Stimulated activated CD8-positive, alpha-beta memory T cell treated with anti-CD3 and anti-CD28 coated beads, Interleukin-4, amount 100 ng/mL, for 4 hours (primary cell): Measurements from ENCODE around the gene PIGK.
"Not testable (repeated sequence)": the region's sequence is repeated elsewhere in the genome, so short reads cannot be mapped to it uniquely, and the experiment has no call there.

ENCODE experiments used
- DNase-seq, 2 donors: peaks; one replicate each; pipeline ENCODE4 v3.0.0-alpha.2; 2020; ENCODE audit warnings: low read depth in 2 of 2, low spot score in 1 of 2

Gene PIGK

DNA sequence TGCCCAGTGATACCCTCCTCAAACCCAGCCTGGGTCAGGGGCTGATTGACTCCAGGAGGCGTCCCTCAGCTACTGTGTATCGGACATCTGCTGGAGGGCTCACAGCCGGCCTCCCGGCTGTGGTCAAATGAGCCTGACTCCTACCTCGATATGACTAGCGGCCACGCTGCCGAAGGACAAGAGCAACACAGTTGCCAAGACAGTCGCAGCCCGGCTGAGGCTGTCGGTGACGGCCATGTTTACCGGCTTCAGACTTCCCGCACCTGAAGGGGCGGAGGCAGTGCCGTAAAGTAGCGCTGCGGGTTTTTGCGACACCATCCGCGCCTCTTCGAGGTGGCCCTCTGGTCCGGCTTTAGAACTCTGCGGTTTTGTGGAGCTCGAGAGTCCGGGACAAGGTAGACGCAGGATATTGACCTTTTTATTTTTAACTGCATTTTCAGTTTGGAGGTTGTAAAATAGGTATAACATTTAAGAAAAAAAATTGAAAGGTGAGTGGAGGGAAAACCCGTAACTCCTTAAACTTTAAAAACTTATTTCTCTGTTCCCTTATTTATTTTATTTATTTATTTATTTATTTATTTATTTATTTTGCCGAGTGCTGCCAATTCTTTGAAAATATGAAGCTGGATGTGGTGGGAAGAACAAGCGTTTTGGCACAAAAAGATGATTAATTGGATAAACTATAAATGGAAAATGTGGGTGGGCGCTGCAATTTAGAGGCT lies at the start of gene PIGK:
TSS of gene PIGK (minus strand) at position 265 of the 722 bp plus-strand sequence. CDS start at position 237, 28 bp downstream.
- peak; percentile 74 to 76 for DNase-seq

DNA sequence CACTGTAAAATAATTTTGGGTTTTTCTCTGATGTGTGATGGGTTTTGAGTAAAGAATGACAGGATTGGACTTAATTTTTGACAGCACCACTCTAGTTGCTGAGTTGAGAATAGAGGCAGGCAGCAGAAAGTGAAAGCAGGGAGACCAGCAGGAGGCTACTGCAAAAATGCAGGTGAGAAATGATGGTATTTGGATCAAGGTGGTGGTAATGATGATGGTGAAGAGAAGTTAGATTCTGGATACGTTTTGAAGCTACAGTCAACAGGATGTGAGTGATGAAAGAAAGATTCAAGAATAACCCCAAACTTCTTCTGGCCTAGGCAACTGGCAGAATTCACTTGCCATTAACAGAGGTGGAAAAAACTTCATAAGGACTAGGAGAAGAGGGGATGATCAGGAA lies 47.8 kb upstream of the PIGK start:
- no peak for DNase-seq

DNA sequence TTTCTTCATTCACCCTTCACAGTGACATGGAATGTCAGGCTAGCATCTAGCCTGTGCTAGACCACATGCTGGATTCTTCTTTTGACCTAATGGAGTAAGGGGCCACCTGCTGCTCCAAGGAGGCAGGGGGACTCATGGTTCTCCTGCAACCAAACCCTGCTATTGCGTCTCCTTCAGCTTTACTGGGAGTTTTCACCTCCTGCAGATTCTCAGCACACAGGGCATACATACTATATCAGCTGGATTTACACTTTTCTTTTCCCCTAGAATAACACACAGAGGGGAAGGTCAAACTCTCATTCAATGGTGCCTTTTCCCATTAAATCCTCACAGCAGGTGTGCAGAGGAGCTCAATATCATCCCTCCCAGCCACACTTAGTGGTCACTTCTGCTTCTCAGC lies 46.0 kb upstream of the PIGK start:
- DNase-seq: no peak

DNA sequence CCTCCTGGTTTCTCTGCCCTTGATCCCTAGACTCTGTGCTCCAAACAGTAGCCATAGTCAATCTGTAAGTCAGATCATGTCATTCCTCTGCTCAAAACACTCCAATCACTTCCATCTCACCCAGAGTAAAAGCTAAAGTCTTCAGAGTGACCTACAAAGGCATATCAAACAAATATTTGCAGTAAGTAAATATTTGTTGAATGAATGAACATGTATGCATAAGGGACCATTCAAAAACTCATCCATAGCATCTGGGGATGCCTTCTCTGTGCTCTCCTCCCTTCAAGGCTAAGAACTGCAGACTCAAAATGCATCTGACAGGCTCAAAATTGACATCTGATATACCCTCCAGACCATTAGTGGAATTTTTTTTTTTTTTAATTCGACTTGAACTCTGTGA lies 44.5 kb upstream of the PIGK start:
- DNase-seq: no peak

DNA sequence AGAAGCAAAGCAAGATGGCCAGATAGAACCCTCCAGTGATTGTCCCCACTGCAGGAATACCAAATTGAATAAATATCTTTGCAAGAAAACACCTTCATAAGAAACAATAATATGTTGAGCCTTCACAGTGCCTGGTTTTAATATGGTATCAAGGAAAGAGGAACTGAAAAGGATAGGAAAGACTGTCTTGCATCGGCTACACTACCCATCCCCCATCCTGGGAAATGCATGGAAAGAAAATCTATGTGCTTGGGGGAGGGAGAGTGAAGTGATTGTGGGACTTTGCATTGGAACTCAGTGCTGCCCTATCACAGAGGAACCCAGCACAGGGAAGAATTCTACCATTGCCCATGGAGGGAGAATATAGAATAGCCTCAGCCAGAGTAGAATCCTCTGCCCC lies 34.0 kb upstream of the PIGK start:
- DNase-seq: no peak

DNA sequence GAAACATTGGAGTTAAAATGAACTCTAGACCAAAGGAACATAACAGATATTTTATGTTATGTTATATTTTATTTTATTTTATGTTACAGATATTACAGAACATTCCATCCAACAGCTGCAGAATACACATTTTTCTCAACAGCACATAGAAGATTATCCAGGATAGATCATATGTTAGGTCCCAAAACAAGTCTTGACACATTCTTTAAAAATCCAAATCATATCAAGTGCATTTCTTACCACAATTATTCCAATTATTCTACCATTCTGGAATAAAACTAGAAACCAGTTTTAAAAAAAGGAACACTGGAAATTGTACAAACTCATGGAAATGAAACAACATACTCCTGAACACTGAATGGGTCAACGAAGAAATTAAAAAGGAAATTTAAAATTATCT lies 30.9 kb upstream of the PIGK start:
- DNase-seq: no peak

DNA sequence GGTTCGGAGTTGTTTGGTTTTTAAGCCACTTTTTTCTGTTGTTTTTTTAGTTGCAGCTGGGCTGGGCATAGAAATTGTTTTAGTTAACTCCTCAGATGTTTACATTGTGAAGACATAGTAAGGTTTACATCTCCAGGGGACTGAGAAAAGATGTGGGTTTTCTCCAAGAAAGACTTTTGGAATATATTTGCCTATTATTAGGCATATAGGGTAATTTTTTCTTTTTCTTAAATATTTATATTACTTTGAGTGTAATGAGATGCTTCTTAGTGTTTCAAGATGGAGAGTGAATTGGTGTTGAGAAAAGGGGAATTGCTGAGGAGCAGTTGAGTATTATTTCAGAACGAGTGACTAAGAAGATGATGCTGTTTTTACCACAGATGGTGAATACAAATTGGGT lies 26.6 kb upstream of the PIGK start:
- no peak for DNase-seq

DNA sequence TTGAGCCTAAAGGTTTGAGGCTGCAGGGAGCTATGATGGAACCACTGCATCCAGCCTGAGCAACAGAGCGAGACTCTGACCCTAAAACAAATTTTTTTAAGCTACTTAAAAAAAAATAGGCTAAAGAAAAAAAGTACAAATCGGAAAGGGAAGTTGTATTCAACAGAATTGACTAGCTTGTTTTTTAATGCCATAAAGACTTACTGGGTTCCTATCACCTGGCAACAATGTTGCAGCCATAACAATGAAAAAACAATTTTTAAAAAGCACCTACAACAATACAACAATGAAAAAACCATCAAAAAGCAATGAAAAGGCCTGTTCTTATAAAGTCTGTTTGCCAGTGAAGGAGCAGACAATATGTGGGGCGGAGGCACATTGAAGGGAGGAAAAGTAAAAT lies 20.1 kb upstream of the PIGK start:
- DNase-seq: no peak

DNA sequence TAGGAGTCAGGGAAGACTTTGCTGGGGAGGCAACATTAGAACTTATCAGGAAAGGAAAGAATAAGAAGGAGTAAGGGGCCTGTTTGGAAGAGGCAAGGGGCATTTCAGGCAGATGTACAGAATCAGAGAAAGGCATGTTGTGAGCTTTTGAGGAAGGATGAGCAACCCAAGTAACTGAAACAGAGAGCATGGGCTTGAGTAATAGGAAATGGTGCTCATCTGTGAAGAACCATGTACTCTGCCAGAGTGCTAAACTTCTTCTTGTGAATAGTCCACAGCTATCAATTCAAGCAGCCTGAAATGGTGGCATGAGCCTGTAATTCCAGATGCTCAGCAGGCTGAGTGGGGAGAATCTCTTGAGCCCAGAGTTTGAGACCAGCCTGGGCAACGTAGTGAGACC lies 19.2 kb upstream of the PIGK start:
- DNase-seq: no peak

DNA sequence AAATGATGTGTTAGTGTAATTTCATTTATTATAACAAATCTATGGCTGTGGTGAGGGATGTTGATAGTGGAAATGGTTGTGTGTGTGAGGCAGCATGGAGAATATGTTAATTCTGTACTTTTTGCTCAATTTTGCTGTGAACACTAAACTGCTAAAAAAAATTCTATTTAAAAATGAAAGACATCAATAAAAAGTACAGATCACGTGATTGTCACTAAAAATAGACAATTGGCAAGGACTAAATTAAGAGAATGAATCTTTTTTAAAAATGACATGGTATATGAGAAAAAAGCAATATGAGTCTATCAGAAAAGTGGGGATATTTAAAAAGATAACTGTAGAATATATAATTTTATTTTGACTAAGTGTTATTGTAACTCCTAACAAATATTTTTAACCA lies 15.7 kb upstream of the PIGK start:
- no peak for DNase-seq

DNA sequence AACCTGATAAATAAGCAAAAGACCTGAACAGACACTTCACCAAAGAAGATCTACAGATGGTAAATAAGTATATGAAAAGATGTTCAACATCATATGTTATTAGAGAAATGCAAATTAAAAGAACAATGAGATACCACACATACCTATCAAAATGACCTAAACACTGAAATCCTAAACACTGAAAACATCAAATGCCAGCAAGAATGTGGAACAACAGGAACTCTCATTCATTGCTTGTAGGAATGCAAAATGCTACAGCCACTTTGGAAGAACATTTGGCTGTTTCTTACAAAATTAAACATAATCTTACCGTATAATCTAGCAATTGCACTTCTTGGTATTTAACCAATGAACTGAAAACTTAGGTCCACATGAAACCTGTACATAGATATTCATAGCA lies 14.9 kb upstream of the PIGK start:
- no peak for DNase-seq

DNA sequence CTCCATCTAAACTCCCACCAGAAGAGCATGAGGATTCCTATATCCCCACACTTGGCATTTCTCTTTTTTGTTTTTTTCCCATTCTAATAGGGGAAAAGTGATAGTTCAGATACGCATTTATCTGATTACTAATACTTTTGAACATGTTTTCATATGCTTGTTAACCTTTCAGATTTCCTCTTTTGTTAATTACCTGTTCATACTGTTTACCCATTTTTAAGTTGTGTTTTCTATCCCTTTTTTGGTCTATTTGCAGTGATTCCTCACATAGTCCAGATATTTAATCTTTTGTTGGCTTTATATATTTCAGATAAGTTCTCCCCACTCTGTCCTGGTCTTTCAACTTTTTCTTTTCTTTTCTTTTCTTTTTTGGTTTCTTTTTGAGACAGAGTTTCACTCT lies 13.6 kb upstream of the PIGK start:
- no peak for DNase-seq

DNA sequence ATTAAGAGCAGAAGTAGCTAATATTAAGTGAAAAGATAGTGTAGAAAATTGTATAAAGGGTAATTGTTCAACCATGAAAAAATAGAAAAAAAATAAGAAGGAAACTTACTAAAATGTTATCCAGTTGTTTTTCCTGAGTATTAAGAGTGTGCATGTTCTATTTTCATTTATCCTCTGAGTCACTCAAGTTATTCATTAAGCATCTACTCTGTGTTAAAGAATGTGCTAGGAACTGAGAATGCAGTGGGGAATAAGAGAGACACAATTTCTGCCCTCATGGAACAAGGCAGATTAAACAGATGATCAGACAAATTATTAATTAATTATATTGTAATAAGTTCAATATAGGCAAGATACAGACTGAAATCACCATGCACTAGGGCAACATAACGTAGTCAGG lies 10.8 kb upstream of the PIGK start:
- no peak for DNase-seq

DNA sequence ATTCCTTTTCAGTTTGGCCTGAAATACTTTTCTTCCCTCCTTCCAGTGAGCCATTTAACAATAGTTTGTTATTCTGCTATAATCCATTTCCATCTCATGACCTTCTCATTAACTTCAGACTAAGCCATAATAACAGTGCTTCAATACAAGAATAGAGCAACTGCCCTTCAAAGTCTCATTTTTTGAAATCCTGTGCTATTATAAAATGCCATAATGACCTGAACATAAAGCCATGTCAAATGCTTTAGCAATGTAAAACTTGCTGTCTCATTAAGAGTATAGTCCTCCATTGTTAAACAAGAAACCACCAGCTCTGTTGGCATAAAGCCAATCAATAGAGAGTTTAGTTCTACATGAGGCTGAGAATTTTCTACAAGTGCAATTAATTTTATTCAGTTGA lies 9.6 kb upstream of the PIGK start:
- DNase-seq: no peak

DNA sequence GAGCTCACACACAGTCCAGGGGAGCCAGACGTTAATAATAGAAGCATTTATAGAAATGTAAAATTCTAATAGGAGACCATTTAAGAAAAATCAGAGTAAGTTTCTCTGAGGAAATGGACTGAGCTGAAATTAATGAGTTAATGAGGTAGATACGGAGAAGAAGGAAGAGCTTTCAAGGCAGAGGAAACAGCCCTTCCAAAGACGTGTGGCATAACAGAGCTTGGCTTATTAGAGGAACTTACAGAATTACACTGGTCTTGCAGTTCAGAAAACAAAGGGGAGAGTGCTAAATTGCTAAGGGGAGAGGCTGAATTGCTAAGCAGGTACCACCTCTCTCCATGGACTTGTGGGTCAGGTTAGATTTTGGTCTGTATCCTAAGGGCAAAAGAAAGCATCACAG lies 8.2 kb upstream of the PIGK start:
- no peak for DNase-seq

DNA sequence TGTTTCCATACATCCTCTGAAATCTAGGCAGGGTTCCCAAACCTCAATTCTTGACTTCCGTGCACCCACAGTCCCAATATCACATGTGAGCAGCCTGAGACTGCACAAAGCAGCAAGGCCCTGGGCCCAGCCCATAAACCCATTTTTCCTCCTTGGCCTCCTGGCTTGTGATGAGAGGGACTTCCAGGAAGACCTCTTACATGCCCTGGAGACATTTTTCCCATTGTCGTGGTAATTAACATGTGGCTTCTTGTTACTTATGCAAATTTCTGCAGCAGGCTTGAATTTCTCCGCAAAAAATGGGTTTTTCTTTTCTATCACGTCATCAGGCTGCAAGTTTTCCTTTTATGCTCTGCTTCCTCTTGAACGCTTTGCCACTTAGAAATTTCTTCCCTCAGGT lies 3.3 kb upstream of the PIGK start:
- no peak for DNase-seq

DNA sequence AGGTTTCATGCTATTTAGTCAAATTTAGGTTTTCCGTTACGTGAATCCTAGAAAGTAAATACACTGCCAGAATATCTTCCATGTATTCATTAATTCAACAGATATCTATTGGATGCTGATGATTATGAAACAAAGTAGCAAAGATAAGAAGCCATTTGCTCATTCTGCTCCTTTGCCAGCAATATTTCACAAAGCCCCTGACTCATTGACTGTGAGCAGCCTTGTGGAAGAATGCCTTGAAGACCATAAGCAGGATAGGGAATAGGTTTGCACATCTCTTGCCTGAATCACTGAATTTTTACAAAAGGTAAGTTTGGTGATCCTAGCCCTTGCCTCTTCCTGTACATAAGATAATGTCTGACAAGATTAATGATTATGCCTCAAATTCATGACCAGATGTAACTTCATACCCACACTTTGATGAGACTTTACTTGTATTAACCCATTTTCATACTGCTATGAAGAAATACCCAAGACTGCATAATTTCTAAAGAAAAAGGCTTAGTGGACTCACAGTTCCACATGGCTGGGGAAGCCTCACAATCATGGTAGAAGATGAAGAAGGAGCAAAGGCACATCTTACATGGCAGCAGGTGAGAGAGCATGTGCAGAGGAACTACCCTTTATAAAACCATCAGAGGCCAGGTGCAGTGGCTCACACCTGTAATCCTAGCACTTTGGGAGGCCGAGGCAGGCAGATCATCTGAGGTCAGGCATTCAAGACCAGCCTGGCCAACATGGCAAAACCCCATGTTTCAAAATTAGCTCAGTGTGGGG lies 1.6 kb upstream of the PIGK start:
- no peak for DNase-seq

DNA sequence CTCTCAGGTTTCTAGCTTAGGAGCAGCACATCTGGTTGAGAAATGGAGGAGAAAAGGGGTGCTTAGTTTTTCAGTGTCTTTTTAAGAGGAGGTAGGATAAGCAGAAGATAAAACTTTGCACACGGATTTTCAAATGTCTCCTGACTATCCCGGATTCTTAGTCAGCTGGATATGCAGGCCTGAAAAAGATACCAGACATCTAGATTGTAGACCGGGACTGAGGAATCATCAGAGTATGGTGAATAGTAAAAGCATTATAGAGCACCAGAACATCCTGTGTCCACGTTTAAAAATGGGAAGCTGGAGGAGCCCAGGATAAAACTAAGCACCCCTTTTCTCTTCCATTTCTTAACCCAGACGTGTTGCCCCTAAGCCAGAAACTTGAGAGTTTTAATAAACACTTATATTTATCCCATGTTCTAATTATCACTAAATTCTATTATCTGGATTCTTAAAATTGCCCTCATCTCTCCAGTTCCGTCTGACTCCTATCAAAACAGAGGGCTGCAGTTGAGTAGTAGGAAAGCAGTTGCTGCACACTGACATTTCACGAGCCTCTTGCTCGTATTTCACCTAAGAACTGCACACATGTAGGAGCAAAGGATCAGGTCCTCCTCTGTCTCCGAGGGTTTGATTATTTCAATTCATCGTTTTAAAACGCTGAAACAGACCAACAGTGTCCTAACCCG lies 609 bp downstream of the PIGK start:
- DNase-seq: no peak

DNA sequence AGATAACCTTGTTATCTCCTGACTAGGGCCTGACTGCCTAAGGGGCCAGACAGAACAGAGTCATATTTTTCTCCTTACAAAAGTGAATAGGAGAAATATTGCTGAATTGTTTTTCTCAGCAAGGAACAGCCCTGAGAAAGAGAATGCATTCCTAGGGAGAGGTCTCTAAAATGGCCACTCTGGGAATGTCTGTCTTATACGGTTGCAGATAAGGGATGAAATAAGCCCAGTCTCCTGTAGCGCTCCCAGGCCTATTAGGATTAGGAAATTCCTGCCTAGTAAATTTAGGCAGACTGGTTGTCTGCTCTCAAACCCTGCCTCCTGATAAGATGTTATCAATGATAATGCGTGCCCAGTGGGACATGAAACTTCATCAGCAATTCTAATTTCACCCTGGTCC lies 15.2 kb downstream of the PIGK start:
- not testable (repeated sequence) for DNase-seq

DNA sequence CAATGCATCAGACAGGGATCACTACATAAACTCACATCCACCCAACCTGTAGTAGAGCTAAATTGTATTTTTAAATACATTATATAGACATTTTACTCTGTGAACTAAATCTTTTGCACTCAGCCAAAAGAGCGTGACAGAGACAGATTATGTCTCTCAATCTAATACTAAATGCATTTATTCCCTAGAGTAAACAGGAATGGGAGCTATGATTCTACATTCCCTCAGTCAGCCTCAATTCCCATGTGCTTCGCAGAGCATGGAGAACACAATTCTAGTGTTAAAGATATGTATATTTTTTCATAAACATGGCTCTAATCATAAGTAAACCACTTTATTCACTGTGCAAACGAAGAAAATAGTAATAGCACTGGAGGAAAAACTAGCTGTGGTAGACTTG lies 16.5 kb downstream of the PIGK start:
- DNase-seq: no peak

DNA sequence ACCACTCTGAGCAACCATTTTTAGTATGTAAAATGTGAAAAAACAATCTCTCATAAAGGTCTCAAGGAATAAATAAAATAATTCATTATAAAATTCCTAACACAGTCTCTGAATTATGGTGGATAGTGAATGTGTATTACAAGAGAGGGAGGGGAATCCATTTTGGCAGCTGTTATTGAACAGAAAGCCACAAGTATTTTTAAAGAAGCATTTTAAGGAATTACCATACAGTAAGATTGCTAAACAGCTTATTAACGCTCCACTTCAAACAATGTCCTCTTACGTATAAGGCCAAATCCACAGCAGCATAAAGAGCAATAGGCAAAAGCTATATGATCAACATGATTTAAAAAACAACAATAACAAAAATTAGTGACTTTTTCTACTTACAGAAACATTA lies 18.4 kb downstream of the PIGK start:
- no peak for DNase-seq

DNA sequence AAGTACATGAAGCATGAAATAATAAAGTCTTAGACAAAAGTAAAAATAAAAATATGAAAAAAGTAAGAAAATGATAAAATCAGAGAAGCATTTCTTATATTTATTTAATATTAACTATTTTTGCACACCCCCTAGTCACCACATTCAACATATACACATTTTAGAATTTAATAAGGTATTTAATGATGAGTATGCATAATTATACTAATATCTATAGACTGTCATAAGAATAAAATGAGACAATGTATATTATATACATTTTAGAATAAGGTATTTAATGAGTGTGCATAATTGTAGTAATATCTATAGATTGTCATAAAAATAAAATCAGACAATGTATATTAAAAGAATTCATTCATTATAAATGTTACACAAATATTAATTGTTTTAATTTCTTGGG lies 18.9 kb downstream of the PIGK start:
- no peak for DNase-seq
